Measurements from ENCODE around the gene PLPPR2. TPM values are rescaled to one million over a fixed set of nuclear protein-coding genes. Genes with fewer than 3 reads are reported as not detected.

The PLPPR2 gene
- total RNA-seq, 1 donor from 2014 or later: 10.6 TPM

Other genes with a start within 250 kb of the PLPPR2 start
- gene SPC24, start 199.7 kb upstream of the PLPPR2 start, total RNA-seq: 3.9 TPM
- 326 TPM for gene KANK2, start 157.9 kb upstream of the PLPPR2 start, total RNA-seq
- not detected for gene ANGPTL8, start 115.8 kb upstream of the PLPPR2 start, total RNA-seq
- gene DOCK6, start 92.9 kb upstream of the PLPPR2 start, total RNA-seq: 43.2 TPM
- gene TSPAN16, start 59.3 kb upstream of the PLPPR2 start, total RNA-seq: not detected
- gene RAB3D, start 15.8 kb upstream of the PLPPR2 start, total RNA-seq: 7.2 TPM
- gene TMEM205, start 9.2 kb upstream of the PLPPR2 start, total RNA-seq: 77.8 TPM
- gene CCDC159, start 8.9 kb upstream of the PLPPR2 start, total RNA-seq: 24.5 TPM
- gene SWSAP1, start 19.2 kb downstream of the PLPPR2 start, total RNA-seq: 1.1 TPM
- gene EPOR, start 28.9 kb downstream of the PLPPR2 start, total RNA-seq: 6.0 TPM
- 9.2 TPM for gene RGL3, start 63.9 kb downstream of the PLPPR2 start, total RNA-seq
- 0.77 TPM for gene ODAD3, start 79.7 kb downstream of the PLPPR2 start, total RNA-seq
- 120 TPM for gene PRKCSH, start 80.2 kb downstream of the PLPPR2 start, total RNA-seq
- 0.66 TPM for gene ELAVL3, start 125.6 kb downstream of the PLPPR2 start, total RNA-seq
- 4.2 TPM for gene ZNF653, start 150.4 kb downstream of the PLPPR2 start, total RNA-seq
- 167 TPM for gene ECSIT, start 173.7 kb downstream of the PLPPR2 start, total RNA-seq
- 133 TPM for gene CNN1, start 183.4 kb downstream of the PLPPR2 start, total RNA-seq
- 33.1 TPM for gene ELOF1, start 203.8 kb downstream of the PLPPR2 start, total RNA-seq
- gene ACP5, start 222.2 kb downstream of the PLPPR2 start, total RNA-seq: 3.1 TPM
- gene ZNF627, start 242.1 kb downstream of the PLPPR2 start, total RNA-seq: 5.5 TPM

All from left ventricle myocardium inferior (tissue), 1 donor.